ENCODE results near the gene YTHDF1. TPM values are rescaled to one million over a fixed set of nuclear protein-coding genes. Genes with fewer than 3 reads are reported as not detected.
"Not testable (repeated sequence)": the region's sequence is repeated elsewhere in the genome, so short reads cannot be mapped to it uniquely, and the experiment has no call there.

Gene YTHDF1
- total RNA-seq, 6 donors from 2014 or later: 29.3 to 42.1 (median 31.6) TPM

DNA sequence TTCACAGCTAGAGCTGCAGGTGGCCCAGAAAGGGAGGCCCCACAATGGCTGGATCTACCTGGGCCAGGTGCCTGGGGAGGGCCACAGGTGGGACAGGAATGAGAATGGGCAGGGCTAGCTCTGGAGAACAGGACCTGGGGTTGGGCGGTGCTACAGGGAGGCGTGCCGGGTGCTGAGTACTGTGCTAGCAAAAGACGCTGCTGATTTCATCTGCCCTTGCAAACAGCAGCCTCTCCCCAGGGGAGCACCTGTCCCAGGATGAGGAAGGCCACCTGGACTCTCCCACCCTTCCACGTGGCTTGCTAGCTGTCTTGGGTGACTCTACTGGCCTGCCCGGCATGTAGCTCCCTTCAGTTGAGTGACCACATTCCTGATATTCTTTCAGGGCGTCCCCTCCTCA is 6.6 kb upstream of the YTHDF1 start:
- ATAC-seq (ENCODE audit: low FRiP score in 2 of 2): no peak
- 66 to 79% methylated on average over 4 to 7 of the region's 7 CpGs for WGBS, 2 donors
- TF ChIP-seq POLR2A (IDR thresholded peaks at IDR 0.05) (no peak), POLR2AphosphoS5 (IDR thresholded peaks at IDR 0.05) (no peak), EP300 (IDR thresholded peaks at IDR 0.05) (no peak)
- TF ChIP-seq, protein P1, sequence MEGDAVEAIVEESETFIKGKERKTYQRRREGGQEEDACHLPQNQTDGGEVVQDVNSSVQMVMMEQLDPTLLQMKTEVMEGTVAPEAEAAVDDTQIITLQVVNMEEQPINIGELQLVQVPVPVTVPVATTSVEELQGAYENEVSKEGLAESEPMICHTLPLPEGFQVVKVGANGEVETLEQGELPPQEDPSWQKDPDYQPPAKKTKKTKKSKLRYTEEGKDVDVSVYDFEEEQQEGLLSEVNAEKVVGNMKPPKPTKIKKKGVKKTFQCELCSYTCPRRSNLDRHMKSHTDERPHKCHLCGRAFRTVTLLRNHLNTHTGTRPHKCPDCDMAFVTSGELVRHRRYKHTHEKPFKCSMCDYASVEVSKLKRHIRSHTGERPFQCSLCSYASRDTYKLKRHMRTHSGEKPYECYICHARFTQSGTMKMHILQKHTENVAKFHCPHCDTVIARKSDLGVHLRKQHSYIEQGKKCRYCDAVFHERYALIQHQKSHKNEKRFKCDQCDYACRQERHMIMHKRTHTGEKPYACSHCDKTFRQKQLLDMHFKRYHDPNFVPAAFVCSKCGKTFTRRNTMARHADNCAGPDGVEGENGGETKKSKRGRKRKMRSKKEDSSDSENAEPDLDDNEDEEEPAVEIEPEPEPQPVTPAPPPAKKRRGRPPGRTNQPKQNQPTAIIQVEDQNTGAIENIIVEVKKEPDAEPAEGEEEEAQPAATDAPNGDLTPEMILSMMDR (IDR thresholded peaks at IDR 0.05): no peak

DNA sequence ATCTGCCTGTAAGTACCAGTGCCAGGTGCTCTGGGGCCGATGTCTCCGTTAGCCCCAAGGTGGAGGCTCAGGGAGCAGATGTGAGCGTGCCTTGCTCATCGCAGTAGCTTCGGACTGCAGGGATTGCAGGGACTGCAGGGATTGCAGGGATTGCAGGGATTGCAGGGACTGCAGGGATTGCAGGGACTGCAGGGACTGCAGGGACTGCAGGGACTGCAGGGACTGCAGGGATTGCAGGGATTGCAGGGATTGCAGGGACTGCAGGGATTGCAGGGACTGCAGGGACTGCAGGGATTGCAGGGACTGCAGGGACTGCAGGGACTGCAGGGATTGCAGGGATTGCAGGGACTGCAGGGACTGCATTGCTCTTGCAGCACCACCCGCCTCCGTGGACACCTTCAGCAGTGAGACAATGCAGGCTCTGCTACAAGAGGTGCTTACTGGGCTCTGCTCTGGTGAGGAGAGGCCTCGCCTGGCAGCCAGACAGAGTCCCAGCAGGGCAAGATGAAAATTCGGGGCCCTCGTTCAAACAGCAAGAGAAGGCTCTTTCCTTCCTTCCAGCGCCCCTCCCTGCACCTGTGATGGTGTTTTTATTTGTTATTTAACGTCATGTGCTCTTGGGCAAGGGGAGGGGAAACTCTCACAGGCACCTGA is 5.6 kb upstream of the YTHDF1 start:
- H3K4me1 ChIP-seq: peaks cover 0 to 11% (median 4%) of the 10 kb centered on the region in 4 donors
- H3K36me3 ChIP-seq; H3K4me3 ChIP-seq; H3K9me3 ChIP-seq; H3K27me3 ChIP-seq; H3K27ac ChIP-seq; DNase-seq; ATAC-seq (ENCODE audit: low FRiP score in 2 of 2): not testable (repeated sequence)
- 46 to 72% methylated on average over 7 to 12 of the region's 12 CpGs for WGBS, 2 donors

More for the DNA sequence above, 6.6 kb upstream of the YTHDF1 start:
- DNase-seq: no peak
- Histone ChIP-seq H3K27me3 (no peaks in the 10 kb centered on the region), H3K27ac (no peak overlapping the region), H3K9me3 (no peaks in the 10 kb centered on the region), H3K4me3 (no peak overlapping the region), H3K36me3 (no peaks in the 10 kb centered on the region), H3K4me1 (peaks cover 0 to 5% (median 0%) of the 10 kb centered on the region in 4 donors)

DNA sequence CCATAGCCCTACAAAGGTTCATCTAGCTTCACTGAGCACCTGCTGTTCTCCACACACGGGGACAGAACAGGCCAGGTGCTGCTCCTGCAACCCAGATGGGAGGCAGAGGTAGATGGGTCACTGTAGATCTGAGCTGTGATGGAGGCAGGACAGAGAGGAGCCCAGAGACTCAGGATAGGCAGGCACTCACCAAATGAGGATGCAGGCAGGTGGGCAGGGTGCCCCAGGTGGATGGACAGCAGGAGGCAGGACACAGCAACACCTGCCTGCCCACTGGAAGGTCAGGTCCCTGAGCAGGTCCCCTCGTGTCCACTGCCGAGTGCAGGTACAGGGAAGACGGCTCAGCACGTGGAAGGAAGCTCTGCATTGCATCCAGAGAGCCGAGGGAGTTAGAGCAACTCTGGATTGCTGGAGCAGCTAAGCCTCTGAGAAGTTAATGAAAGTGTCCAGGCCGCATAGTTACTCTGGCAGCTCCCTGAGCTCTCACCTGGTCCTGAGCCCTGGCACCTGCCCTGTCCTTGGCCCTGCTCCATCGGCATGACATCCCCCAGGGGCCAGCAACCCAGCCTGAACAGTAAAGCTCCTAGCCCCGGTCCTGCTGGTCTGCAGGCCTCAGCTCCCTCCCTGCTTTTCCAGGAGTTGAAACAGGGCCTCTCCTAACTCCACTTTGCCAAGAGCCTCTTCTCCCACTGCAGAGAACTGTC is 4.9 kb upstream of the YTHDF1 start:
- 54 to 80% methylated on average over 1 to 8 of the region's 9 CpGs for WGBS, 2 donors
- DNase-seq (no peak), ATAC-seq (ENCODE audit: low FRiP score in 2 of 2) (no peak)
- Histone ChIP-seq H3K27me3 (no peaks in the 10 kb centered on the region), H3K36me3 (no peaks in the 10 kb centered on the region), H3K4me1 (peaks cover 0 to 12% (median 6%) of the 10 kb centered on the region in 4 donors), H3K9me3 (no peaks in the 10 kb centered on the region), H3K27ac (no peak overlapping the region), H3K4me3 (no peak overlapping the region)
- TF ChIP-seq POLR2A (IDR thresholded peaks at IDR 0.05) (no peak), EP300 (IDR thresholded peaks at IDR 0.05) (no peak), POLR2AphosphoS5 (IDR thresholded peaks at IDR 0.05) (no peak)
- TF ChIP-seq, protein P1 (IDR thresholded peaks at IDR 0.05): no peak

DNA sequence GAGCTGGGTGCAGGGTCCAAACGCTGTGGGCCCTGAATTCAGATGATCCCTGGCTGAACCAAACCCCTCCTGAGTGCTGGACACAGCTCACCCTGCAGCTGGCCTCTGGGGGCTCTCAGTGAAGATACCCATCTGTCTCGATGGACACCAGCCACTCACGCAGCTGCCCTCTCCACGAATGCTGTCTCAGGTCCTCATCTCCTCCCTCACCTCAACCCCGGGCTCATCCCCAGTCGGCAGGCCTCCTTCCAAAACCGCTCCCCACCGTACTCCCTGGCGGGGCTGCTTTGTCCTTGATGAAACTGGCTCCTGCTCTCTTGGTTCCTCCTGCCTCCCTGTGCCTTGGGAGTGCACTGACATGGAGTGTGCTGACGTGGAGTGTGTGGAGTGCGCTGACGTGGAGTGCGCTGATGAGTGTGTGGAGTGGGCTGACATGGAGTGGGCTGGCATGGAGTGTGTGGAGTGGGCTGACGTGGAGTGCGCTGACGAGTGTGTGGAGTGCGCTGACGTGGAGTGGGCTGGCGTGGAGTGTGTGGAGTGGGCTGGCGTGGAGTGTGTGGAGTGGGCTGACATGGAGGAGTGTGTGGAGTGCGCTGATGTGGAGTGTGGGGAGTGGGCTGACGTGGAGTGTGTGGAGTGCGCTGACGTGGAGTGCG is 4.1 kb upstream of the YTHDF1 start:
- ATAC-seq (ENCODE audit: low FRiP score in 2 of 2) (no peak), DNase-seq (no peak)
- WGBS, 2 donors: 72 to 74% methylated on average over 22 to 24 of the region's 25 CpGs
- no peak overlapping the region for H3K27ac ChIP-seq
- no peaks in the 10 kb centered on the region for H3K27me3 ChIP-seq
- no peak overlapping the region for H3K4me3 ChIP-seq
- no peaks in the 10 kb centered on the region for H3K9me3 ChIP-seq
- peaks cover 2 to 15% (median 9%) of the 10 kb centered on the region in 4 donors for H3K4me1 ChIP-seq
- no peaks in the 10 kb centered on the region for H3K36me3 ChIP-seq
- TF ChIP-seq, protein P1 (IDR thresholded peaks at IDR 0.05): no peak
- TF ChIP-seq POLR2A (IDR thresholded peaks at IDR 0.05) (no peak), EP300 (IDR thresholded peaks at IDR 0.05) (no peak), POLR2AphosphoS5 (IDR thresholded peaks at IDR 0.05) (no peak)

- ATAC-seq (ENCODE audit: low FRiP score in 2 of 2): no peak
- WGBS, 2 donors: 80 to 84% methylated on average over 5 to 8 of the region's 8 CpGs
These were observed 3.5 kb upstream of the YTHDF1 start for GRCh38 chr20:63219447-63219821.

More at GRCh38 chr20:63219447-63219821, 3.5 kb upstream of the YTHDF1 start:
- peaks cover 0 to 2% (median 0%) of the 10 kb centered on the region in 4 donors for H3K36me3 ChIP-seq
- H3K4me3 ChIP-seq: no peak overlapping the region
- H3K9me3 ChIP-seq: no peaks in the 10 kb centered on the region
- peaks cover 8 to 16% (median 14%) of the 10 kb centered on the region in 4 donors for H3K4me1 ChIP-seq
- DNase-seq: no peak
- TF ChIP-seq EP300 (IDR thresholded peaks at IDR 0.05) (no peak), POLR2AphosphoS5 (IDR thresholded peaks at IDR 0.05) (no peak), POLR2A (IDR thresholded peaks at IDR 0.05) (no peak)
- TF ChIP-seq, protein P1 (IDR thresholded peaks at IDR 0.05): no peak
- H3K27me3 ChIP-seq: no peaks in the 10 kb centered on the region
- no peak overlapping the region for H3K27ac ChIP-seq

Measured in upper lobe of left lung (tissue), 6 donors.